Measurements from ENCODE around the gene UBE2O.

UBE2O gene

DNA sequence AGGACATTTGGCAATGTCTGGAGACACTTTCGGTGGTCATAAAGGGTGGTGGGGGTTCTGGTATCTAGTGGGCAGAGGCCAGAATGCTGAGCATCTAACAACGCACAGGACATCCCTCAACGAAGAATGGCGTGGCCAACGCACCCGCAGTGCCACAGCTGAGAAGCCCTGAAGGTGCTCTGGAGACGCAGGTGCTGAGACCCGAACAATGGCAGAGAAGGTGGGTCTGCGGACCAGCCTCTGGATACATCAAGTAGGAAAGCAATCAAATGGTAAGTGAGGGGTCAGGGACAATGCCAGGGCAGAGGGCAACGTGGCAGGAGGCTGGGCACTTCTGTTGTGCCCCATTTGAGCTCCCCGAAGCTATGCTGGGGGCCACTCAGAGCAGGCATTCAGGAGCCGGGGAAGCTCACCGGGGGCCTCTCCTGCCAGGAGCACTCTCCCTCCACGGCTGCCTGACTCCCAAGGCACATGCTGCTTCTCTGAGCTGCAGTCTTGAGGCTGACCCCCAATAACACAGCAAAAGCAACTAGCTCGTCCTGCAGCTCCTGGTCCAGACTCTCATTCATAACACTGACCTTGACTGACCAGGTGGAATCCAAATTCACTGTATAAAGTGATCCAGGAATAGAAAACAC is 42.5 kb downstream of the UBE2O start:
- no peak for DNase-seq

DNA sequence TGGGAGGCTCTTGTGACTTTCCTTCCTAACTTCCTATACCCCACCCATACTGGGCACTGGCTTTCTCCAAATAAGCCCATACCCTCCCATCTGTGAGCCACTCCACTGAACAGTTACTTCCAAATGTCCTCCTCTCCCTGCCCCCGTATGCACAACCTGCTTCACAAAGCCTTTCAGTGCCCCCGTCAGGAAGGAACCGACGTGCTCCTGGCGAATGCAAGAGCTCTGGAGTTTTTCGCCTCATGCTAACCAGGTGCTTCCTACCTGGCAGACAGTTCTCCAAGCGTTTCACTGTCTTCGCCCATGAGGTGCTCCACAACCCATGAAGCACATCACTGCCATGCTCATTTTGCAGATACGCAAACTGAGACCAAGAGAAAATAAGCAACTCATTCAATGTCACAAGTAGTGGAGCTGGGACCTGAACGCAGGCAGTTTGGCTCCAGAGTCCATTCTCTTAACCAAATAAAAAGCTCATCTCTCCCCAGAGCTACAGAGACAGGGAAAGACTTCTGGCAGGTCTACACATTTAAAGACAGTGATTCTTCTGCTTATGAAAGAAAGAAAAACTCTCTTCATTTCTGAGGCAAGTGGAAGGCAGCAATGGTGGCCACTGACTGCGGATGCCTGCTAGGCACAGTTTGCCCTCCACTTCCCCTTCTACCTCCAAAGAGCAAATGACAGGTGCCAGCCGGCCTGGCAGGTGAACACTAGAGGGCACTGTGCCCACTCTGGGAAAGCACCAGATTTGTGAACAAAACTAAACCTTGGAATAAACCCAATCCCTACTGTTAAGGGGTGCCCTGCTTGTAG is 44.7 kb downstream of the UBE2O start:
- peak; percentile 36 for DNase-seq

DNA sequence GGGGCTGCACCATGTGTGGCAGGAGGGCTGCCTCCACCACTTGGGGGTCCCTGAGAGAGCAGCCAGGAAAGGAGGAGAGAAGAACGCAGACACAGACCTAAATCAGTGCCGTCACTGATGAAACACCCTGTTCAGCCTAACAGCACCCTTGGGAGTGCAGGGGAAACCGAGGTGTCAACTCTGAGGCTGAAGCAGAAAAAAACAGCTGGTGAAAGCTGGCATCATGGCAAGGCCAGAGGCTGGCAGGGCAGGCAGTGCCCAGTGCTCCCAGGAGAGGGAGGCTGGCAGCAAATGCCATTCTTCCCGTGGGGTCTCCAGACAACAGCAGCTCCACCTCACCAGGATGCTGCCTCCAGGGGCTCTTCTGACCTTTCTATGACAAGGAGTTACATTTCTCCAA is 45.4 kb downstream of the UBE2O start:
- DNase-seq: no peak

DNA sequence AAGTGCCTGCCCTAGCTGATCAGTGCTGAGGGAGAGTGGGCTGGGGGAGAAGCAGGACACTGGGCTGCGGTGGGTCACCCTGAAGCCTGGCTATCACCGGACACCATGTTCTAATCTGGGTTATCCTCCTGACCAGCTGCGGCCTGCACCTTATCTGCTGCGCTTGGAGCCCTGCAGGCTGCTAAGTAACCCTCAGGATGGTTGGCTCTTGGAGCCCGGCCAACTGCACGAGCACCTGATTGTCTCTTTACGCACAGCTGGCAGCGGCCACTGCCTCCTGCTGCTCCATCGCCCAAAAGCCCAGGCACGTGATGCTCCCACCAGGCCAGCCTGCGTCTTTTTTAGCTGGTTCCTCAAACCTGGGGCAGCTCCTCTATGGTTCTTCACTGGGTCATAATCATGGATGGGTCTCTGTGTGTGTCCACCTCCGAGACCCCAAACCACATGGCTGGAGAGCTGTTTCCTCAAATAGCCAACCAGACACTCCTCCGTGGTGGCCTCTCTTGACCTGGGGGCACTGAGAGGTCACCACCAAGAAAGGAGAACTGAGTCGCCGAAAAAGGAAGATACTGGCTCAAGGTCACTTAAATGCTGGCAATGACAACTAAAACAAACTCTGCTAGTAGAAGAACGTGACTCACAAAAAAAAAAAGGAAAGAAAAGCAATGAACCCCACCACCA is 46.8 kb downstream of the UBE2O start:
- no peak for DNase-seq

DNA sequence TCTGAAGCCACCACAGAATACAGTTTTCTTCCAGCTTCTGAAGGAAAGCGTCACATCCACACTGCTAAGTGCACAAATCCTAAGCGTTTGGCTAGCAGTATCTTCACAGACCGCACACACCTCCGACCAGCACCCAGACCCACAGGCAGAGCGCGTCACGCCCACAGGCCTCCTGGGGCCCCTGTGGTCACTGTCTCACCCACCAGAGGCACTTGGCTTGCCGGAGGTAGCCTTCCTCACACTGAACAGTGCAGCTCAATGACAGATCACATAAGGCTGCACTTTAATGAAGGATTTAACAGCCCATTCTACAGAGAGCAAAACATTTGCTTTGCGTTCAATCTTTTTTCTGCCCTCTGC is 47.4 kb downstream of the UBE2O start:
- DNase-seq: no peak

DNA sequence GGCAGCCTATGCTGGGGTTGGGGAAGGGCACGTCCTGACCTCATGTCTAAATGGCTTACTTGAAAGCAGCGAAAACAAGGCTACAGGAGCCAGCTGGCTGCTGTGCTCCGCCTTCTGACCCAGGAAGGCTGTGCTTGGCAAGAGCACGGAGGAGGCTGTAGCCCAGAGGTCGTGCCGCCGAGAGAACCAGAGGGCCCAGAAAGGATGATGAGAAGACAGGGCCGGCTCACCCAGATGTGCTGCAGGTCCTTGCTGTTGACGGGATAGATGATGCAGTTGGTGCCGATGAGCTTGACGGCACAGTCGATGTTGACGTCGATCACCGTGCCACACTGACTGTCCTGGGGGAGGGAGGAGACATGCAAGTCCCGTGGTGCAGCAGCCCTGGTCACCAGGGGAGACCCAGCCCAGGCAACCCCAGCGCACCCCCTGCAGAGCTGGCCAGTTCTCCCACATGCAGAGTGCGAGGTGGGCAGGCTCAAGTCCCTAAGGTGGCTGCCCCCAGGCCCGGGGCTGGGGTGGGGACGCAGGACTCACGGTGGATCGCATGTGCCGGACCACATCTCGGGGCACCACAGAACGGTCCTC is 47.9 kb downstream of the UBE2O start:
- DNase-seq: no peak

DNA sequence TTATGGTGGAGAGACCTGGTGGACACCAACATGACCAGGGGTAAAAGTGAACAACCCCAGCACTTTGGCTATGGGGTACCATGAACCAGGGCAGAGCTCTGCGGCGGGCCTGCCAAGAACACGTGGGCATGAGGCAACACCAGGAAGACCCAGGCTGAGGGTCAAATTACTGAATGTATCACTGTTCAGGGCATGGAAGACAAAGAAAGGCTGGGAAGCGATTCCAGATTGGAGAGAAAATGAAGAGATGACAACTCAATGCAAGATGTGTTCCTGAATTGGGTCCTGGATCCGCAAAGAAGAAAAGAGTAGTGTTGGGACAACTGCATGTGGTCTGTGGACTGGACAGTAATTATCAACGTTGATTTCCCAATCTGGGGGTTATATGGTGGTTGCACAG is 48.7 kb downstream of the UBE2O start:
- no peak for DNase-seq

DNA sequence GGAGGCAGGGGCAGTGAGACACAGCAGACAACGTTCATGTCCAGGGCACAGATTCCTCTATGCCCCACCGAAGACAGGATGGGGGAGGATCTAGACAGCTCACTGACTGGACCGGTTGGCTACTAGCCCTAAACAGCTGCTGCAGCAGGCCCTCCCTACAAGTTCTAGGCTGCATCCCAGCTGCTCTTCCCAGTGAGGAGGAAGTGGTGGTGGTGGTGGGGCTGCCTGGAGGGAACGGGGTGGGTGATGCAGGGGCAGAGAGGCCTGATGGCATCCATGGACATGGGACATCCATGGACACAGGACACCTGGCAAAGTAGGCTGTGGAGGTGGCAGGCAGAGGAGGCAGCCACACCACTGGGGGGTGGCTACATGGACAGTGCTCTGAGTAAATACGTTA is 50.2 kb downstream of the UBE2O start:
- no peak for DNase-seq

DNA sequence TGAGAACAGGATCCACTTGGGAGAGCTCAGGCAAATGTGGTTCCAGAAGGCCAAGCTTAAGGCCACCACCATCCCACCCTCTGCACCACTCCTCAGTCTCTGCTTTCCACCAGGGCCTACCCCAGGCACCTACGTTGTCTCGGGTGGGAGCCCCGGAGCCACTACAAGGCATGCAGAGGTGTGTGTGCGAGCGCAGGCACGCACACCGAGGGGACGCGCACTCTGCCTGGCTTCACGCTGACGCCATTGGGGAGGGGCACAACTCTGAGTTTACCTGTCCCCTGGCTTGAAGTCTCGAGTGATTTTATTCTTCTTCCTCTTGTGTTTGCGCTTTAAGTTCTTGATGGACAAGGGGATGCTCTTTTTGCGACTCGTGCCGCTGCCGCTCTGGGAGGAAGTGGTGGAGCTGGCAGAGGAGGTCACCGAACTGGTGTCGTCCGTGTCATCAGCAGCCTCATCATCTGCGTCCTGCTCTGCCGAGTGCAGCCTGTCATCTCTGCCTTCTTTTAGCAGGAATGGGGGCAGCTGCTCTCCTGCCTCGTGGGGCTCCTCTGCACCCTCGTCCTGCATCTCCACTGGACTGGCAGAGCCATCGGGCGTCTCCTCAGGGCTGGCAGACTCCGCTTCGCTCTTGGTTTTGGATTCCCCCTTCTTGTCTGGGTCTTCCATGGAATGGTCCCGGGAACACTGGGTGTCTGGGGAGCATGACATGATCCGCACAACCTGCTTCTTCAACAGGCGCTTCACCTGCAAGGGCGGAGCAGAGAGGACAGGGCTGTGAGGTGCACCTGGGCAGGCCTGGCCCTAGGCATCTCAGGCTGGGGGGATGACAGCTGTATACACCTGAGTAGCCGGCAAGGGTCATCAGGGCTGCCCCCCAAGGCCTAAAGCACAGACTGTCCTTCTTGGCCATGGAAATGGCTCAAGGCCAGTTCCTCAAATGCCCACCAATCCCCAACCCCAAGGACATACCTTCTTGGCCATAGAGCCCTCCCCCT is 53.5 kb downstream of the UBE2O start:
- no peak for DNase-seq

DNA sequence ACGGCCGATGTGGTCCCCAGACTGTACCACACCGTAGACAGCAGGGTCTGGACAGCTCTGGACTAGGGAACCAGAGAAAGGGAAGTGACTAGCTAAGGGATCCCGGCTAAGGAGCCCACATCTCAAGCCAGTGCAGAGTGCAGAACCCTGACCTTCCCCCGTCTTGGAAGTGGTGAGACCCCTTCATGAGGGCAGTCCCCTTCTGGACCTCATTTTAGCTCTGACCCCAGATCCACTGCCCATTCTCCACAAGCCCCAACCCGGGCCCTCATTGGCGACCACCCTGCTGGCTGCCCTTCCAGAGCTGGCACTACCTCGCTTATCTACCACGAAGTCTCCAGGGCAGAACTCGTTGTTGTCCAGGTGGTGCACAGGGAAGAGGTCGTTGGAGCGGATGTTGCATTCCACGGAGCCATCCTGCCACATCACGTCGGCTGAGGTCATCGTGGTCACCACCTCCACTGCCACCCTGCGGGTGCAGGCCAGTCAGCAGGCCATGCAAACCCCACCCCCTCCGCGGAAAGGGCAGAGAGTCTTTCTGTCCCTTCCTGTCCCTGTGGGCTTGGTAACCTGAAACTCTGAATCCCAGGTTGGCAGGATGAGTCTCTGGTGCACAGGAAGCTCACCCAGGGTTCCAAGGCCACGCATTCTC is 54.3 kb downstream of the UBE2O start:
- DNase-seq: no peak

DNA sequence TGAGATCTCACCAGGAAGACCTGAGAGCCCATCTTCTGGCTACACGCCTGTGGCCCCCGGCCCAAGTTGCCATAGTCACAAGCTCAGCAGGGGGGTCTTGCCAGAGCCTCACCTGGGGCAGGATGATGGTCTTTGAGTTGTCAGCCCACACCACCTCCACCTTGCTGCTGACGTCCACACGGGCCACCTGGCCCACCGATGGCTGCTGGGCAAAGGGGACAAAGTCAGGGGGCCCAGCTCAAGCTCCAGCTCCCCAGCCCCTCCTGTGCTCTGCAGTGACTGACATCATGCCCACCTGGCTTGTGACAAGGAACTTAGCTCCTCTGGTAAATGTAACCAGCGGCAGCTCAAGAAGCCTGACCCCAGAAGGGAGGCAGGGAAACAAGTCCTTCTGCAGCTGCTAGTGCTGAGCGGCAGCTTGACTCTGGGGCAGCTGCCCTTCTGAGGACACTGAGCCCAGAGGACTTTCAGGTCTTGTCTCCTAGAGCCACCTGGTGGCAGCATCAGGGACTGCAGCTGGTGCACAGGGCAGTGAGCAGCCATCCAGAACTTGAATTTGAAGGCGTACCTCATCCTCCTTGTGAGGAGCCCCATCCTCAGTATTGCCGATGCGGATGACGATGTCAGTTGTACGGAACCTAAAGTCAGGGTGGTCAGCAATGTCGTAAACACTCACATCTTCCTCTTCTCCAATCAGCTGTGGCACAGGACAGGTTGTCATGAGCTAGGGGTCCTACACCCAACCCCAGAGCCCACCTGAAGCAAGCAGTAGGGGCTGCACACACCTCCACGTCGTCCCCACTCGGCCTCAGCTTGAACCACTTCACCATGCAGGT is 55.0 kb downstream of the UBE2O start:
- peak; percentile 73 for DNase-seq

DNA sequence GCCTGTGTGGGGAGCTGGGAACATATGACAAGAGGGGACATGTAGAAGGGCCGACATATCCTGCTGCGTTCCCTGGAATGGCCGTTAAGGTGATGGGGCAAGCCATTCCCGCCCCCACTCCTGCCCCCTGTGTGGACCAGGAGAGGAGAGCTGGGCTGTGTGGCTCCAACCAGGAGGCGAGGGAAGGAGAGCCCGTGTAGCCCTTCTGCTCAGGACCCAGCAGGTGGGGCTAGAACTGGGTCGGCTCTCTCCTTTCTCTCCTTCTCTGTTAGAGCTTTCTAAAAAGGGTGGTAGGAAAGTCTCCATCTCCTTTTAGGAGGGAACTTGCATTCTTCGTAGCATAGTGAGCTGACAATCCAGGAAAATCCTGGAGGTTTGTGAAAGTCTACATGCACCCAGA is 55.8 kb downstream of the UBE2O start:
- DNase-seq: no peak

DNA sequence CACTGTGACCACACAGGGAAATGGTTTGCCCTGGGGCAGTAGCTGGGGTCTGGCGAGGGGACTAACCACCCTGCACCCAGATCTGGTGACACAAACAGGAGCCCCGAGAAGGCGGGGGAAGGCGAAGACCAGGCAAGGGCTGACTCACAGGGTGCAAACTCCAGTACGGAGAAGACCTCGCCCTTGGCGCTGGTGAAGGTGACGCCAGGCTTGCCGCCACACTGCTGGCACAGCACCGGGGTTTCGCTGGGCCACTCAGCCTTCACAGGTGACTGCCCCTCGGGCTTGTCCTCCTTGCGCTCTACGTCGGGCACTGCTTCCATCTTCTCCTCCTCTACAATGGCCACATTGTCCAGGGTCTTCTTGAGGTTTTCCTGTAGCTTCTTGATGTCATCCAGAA is 57.0 kb downstream of the UBE2O start:
- no peak for DNase-seq

DNA sequence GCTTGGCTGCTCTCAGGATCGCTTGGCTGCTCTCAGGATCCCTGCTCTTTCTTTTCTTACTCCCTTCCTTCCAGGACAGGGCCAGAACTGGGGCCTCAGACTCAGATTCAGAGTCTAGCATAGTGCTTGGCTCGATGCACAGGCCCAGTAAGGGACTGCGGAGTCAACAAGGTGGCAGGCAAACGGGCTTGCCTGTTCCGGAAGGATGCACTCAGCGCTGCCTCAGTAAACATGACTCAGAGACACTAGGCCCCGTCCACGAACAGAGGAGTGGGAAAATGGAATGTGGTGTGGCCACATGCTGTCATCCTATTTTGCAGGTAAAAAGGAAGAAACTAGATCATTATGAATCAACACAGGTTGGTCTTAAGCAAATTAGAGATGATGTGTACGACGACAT is 58.8 kb downstream of the UBE2O start:
- no peak for DNase-seq

DNA sequence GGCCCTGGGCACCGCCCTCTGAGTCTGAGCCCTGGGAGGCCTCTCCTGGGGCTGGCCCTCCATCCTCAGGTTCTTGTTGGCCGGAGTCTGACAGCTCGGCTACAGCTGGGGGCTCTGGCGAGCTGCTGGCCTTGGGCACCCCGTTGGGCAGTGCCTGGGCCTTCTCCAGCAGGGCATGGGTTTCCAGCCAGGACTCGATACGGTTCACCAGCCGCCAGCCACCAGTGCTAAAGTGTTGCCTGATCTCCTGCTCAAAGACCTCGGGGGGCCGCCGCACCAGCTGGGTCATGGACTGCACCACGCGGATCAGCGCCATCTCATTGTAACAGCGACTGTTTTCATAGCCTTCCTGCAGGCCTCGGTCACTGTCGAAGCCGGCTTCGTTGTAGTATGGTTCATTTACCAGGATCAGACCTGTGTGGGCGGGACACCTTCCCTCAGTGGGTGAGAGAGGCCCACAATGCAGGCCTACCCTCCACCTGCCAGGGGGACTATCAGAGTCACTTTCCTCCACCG is 61.7 kb downstream of the UBE2O start:
- DNase-seq: no peak

DNA sequence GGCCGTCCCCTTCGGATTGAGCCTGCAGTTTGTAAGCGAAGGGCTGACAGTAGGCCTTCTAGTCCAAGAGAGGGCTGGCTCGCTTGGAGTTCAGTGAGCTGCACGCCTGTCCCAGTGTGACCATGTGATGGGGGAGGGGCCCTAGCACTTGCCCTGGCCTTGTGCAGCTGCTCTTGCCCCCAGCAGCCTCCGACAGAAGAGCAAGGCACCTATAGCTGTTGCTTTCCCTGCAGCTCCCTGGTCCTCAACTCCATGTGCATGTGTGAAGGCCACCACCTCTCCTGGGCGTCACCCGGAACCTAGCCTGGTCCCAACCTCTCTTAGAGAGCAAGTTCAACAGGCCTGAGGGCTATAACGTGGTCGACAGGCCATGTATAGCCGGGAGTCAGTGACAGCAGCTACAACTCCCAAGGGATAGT is 62.9 kb downstream of the UBE2O start:
- DNase-seq: no peak

DNA sequence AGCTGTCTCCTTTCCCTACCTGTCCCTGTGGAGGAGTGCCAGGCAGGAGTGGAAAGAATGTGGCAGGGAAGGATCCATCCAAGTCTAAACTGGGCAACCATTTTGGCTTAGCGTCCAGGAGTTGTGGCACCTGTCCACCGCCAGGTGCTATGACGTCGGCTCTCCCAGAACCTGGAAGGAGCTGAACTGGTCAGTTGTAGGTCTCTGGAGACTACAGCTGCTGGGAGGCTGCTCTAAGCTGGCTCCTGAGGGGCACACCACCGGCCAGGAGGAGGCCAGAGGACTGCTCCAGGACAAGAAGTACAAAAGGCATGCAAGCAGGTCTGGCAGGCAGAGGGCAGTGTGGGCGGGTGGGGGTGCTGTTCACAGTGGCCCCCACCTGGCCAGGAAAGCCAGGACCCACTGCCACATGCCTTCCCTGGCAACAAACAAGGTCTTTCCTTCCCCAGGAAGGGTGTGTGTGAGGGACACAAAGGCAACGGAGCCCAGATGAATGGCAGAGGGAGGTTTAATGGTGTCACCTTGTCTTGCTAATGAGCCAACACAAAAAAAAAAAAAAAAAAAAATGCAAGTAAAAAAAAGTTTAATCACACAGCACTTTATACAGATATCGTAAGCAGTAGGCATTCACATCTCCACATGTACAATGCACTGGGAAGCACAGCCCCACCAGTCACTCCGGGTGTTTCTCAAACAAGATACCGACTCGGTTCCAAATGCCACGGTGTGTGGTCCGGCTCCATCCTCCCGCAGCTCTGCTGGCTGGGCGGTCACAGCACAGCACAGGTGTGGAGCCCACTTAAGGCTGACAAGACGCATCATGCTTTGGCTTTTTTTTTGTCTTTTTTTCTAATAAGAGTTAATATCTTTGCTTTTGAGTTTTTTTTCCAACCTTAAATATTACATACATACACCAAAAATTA is 63.7 kb downstream of the UBE2O start:
- DNase-seq: no peak

DNA sequence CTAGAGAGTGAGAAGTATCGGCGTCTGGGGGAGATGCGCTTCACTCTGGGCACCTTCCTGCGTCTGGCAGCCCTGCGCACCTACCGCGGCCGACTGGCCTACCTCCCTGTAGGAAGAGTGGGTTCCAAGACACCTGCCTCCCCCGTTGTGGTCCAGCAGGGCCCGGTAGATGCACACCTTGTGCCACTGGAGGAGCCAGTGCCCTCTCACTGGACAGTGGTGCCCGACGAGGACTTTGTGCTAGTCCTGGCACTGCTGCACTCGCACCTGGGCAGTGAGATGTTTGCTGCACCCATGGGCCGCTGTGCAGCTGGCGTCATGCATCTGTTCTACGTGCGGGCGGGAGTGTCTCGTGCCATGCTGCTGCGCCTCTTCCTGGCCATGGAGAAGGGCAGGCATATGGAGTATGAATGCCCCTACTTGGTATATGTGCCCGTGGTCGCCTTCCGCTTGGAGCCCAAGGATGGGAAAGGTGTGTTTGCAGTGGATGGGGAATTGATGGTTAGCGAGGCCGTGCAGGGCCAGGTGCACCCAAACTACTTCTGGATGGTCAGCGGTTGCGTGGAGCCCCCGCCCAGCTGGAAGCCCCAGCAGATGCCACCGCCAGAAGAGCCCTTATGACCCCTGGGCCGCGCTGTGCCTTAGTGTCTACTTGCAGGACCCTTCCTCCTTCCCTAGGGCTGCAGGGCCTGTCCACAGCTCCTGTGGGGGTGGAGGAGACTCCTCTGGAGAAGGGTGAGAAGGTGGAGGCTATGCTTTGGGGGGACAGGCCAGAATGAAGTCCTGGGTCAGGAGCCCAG is 65.8 kb downstream of the UBE2O start:
- no peak for DNase-seq
